ENCODE measurements around the gene RFLNA.

The RFLNA gene

GRCh38 chr12:124352839-124353238 lies 57.9 kb downstream of the RFLNA start:
- H3K36me3 Mint-ChIP-seq (ENCODE audit: low read depth): peaks cover 10% of the 10 kb centered on the region
- H3K27me3 Mint-ChIP-seq (ENCODE audit: low read depth): no peaks in the 10 kb centered on the region
- H3K4me3 Mint-ChIP-seq: no peak overlapping the region
- no peak overlapping the region for H3K27ac Mint-ChIP-seq
- no peaks in the 10 kb centered on the region for H3K4me1 Mint-ChIP-seq (ENCODE audit: low read depth)
- H3K9me3 Mint-ChIP-seq: no peaks in the 10 kb centered on the region

- Mint-ChIP-seq H3K27ac (no peak overlapping the region), H3K36me3 (ENCODE audit: low read depth) (peaks cover 15% of the 10 kb centered on the region), H3K4me3 (no peak overlapping the region), H3K4me1 (ENCODE audit: low read depth) (no peaks in the 10 kb centered on the region), H3K9me3 (no peaks in the 10 kb centered on the region), H3K27me3 (ENCODE audit: low read depth) (no peaks in the 10 kb centered on the region)
These were observed 59.5 kb downstream of the RFLNA start for GRCh38 chr12:124354400-124354799.

GRCh38 chr12:124356221-124356620 lies 61.3 kb downstream of the RFLNA start:
- H3K9me3 Mint-ChIP-seq: no peaks in the 10 kb centered on the region
- H3K27ac Mint-ChIP-seq: no peak overlapping the region
- H3K4me3 Mint-ChIP-seq: no peak overlapping the region
- no peaks in the 10 kb centered on the region for H3K27me3 Mint-ChIP-seq (ENCODE audit: low read depth)
- peaks cover 10% of the 10 kb centered on the region for H3K36me3 Mint-ChIP-seq (ENCODE audit: low read depth)
- no peaks in the 10 kb centered on the region for H3K4me1 Mint-ChIP-seq (ENCODE audit: low read depth)

- Mint-ChIP-seq H3K9me3 (no peaks in the 10 kb centered on the region), H3K4me3 (no peak overlapping the region), H3K36me3 (ENCODE audit: low read depth) (peaks cover 10% of the 10 kb centered on the region), H3K27ac (no peak overlapping the region), H3K27me3 (ENCODE audit: low read depth) (no peaks in the 10 kb centered on the region), H3K4me1 (ENCODE audit: low read depth) (no peaks in the 10 kb centered on the region)
These were observed 62.7 kb downstream of the RFLNA start for GRCh38 chr12:124357616-124358015.

- no peak overlapping the region for H3K27ac Mint-ChIP-seq
These were observed 63.7 kb downstream of the RFLNA start for GRCh38 chr12:124358572-124358971.

GRCh38 chr12:124359671-124360581 lies 65.0 kb downstream of the RFLNA start:
- Mint-ChIP-seq H3K4me1 (ENCODE audit: low read depth) (no peaks in the 10 kb centered on the region), H3K36me3 (ENCODE audit: low read depth) (peaks cover 8% of the 10 kb centered on the region), H3K9me3 (no peaks in the 10 kb centered on the region), H3K27ac (no peak overlapping the region), H3K4me3 (no peak overlapping the region), H3K27me3 (ENCODE audit: low read depth) (no peaks in the 10 kb centered on the region)

More at GRCh38 chr12:124358572-124358971, 63.7 kb downstream of the RFLNA start:
- H3K36me3 Mint-ChIP-seq (ENCODE audit: low read depth): peaks cover 10% of the 10 kb centered on the region
- no peaks in the 10 kb centered on the region for H3K9me3 Mint-ChIP-seq
- H3K4me3 Mint-ChIP-seq: no peak overlapping the region
- no peaks in the 10 kb centered on the region for H3K4me1 Mint-ChIP-seq (ENCODE audit: low read depth)
- H3K27me3 Mint-ChIP-seq (ENCODE audit: low read depth): no peaks in the 10 kb centered on the region

- Mint-ChIP-seq H3K27ac (no peak overlapping the region), H3K4me3 (no peak overlapping the region), H3K4me1 (ENCODE audit: low read depth) (no peaks in the 10 kb centered on the region), H3K9me3 (no peaks in the 10 kb centered on the region), H3K27me3 (ENCODE audit: low read depth) (no peaks in the 10 kb centered on the region), H3K36me3 (ENCODE audit: low read depth) (peaks cover 8% of the 10 kb centered on the region)
These were observed 66.4 kb downstream of the RFLNA start for GRCh38 chr12:124361074-124361970.

- H3K27ac Mint-ChIP-seq: no peak overlapping the region
- H3K4me1 Mint-ChIP-seq (ENCODE audit: low read depth): no peaks in the 10 kb centered on the region
- peaks cover 8% of the 10 kb centered on the region for H3K36me3 Mint-ChIP-seq (ENCODE audit: low read depth)
- H3K4me3 Mint-ChIP-seq: no peak overlapping the region
- no peaks in the 10 kb centered on the region for H3K9me3 Mint-ChIP-seq
- no peaks in the 10 kb centered on the region for H3K27me3 Mint-ChIP-seq (ENCODE audit: low read depth)
These were observed 67.1 kb downstream of the RFLNA start for GRCh38 chr12:124361996-124362395.

GRCh38 chr12:124363353-124363965 lies 68.6 kb downstream of the RFLNA start:
- Mint-ChIP-seq H3K27ac (no peak overlapping the region), H3K4me3 (no peak overlapping the region), H3K4me1 (ENCODE audit: low read depth) (no peaks in the 10 kb centered on the region), H3K27me3 (ENCODE audit: low read depth) (no peaks in the 10 kb centered on the region), H3K36me3 (ENCODE audit: low read depth) (no peaks in the 10 kb centered on the region), H3K9me3 (no peaks in the 10 kb centered on the region)

GRCh38 chr12:124364543-124364942 lies 69.7 kb downstream of the RFLNA start:
- Mint-ChIP-seq H3K27me3 (ENCODE audit: low read depth) (no peaks in the 10 kb centered on the region), H3K4me1 (ENCODE audit: low read depth) (no peaks in the 10 kb centered on the region), H3K27ac (no peak overlapping the region), H3K4me3 (no peak overlapping the region), H3K9me3 (no peaks in the 10 kb centered on the region), H3K36me3 (ENCODE audit: low read depth) (no peaks in the 10 kb centered on the region)
